IPS-NIHi7 (cell line): Measurements from ENCODE around the gene CCNA2.

Experiments
- DNase-seq: peaks from one replicate; pipeline ENCODE4 v3.0.0; 2012; ENCODE audit warnings: mixed read lengths; ENCODE audit errors: extremely low spot score

Gene CCNA2

GRCh38 chr4:121776610-121777401 lies 46.9 kb downstream of the CCNA2 start:
- no peak for DNase-seq

- DNase-seq, result no peak
Measured at GRCh38 chr4:121773883-121774282, 49.8 kb downstream of the CCNA2 start.

GRCh38 chr4:121771869-121772268 lies 51.8 kb downstream of the CCNA2 start:
- DNase-seq, result no peak

- DNase-seq, result no peak
Measured at GRCh38 chr4:121769341-121769740, 54.3 kb downstream of the CCNA2 start.

- no peak for DNase-seq
Measured at GRCh38 chr4:121767166-121767565, 56.5 kb downstream of the CCNA2 start.
